LoVo (cell line): ENCODE results near the gene UMODL1.

ENCODE experiments used
- DNase-seq: peaks from one replicate; pipeline ENCODE4 v3.0.0-alpha.2; 2016; ENCODE audit warnings: low spot score

UMODL1 gene

GRCh38 chr21:42151148-42151947, 80.2 kb downstream of the UMODL1 start:
- no peak for DNase-seq

- no peak for DNase-seq
These were observed 80.8 kb downstream of the UMODL1 start for GRCh38 chr21:42151948-42152220.

GRCh38 chr21:42153046-42153686, 82.0 kb downstream of the UMODL1 start:
- no peak for DNase-seq

GRCh38 chr21:42153746-42154145, 82.6 kb downstream of the UMODL1 start:
- DNase-seq: no peak

- DNase-seq: no peak
These were observed 83.3 kb downstream of the UMODL1 start for GRCh38 chr21:42154237-42155044.

GRCh38 chr21:42155045-42155855, 84.1 kb downstream of the UMODL1 start:
- DNase-seq: no peak

GRCh38 chr21:42156690-42157605, 85.8 kb downstream of the UMODL1 start:
- DNase-seq: no peak

GRCh38 chr21:42157606-42158310, 86.6 kb downstream of the UMODL1 start:
- no peak for DNase-seq

- DNase-seq: no peak
These were observed 87.7 kb downstream of the UMODL1 start for GRCh38 chr21:42158846-42159245.

- DNase-seq: no peak
These were observed 88.5 kb downstream of the UMODL1 start for GRCh38 chr21:42159560-42160110.

- DNase-seq: no peak
These were observed 89.1 kb downstream of the UMODL1 start for GRCh38 chr21:42160111-42160721.

- no peak for DNase-seq
These were observed 89.6 kb downstream of the UMODL1 start for GRCh38 chr21:42160765-42161164.

- no peak for DNase-seq
These were observed 90.4 kb downstream of the UMODL1 start for GRCh38 chr21:42161401-42161955.

GRCh38 chr21:42161956-42162681, 91.0 kb downstream of the UMODL1 start:
- no peak for DNase-seq

GRCh38 chr21:42162831-42163510, 91.9 kb downstream of the UMODL1 start:
- no peak for DNase-seq

GRCh38 chr21:42163511-42163863, 92.4 kb downstream of the UMODL1 start:
- DNase-seq: no peak

- DNase-seq: peak; percentile 24
These were observed 93.1 kb downstream of the UMODL1 start for GRCh38 chr21:42164064-42164789.
